ENCODE results near the gene LY6G6F. TPM values are rescaled to one million over a fixed set of nuclear protein-coding genes. Genes with fewer than 3 reads are reported as not detected.

The LY6G6F gene
- total RNA-seq, 1 donor from 2014 or later, result not detected

GRCh38 chr6:31727717-31728671 is 21.3 kb downstream of the LY6G6F start:
- FAIRE-seq, result no peak
- Histone ChIP-seq H3K4me1 (ENCODE audit: insufficient read depth, low read length) (peaks cover 15% of the 10 kb centered on the region), H3K27me3 (ENCODE audit: insufficient read depth, low read length) (no peaks in the 10 kb centered on the region), H3K79me2 (ENCODE audit: insufficient read depth, low read length) (peaks cover 18% of the 10 kb centered on the region), H3K4me3 (ENCODE audit: insufficient read depth, low read depth, low read length) (peak overlapping the region; percentile 86), H3K9me3 (ENCODE audit: insufficient read depth, low read depth, low read length) (no peaks in the 10 kb centered on the region), H2AFZ (ENCODE audit: low read depth, low read length) (no peak overlapping the region), H3K36me3 (ENCODE audit: insufficient read depth, low read length) (peaks cover 26% of the 10 kb centered on the region), H3K9ac (ENCODE audit: low read length) (peak overlapping the region; percentile 88), H3K4me2 (ENCODE audit: low read length) (peak overlapping the region; percentile 96), H3K27ac (ENCODE audit: low read depth, low read length) (no peak overlapping the region), H4K20me1 (ENCODE audit: insufficient read depth, low read length) (peaks cover 42% of the 10 kb centered on the region)
- no peak for DNase-seq (ENCODE audit: low read depth)
- H3K27me3 Mint-ChIP-seq (ENCODE audit: low read depth, unreplicated experiment), result no peaks in the 10 kb centered on the region
- peaks cover 14% of the 10 kb centered on the region for H3K4me1 Mint-ChIP-seq (ENCODE audit: low read depth, unreplicated experiment)
- H3K27ac Mint-ChIP-seq (ENCODE audit: unreplicated experiment), result no peak overlapping the region
- peak overlapping the region; percentile 90 for H3K4me3 Mint-ChIP-seq (ENCODE audit: unreplicated experiment)
- no peak for TF ChIP-seq EZH2 (IDR thresholded peaks at IDR 0.05; ENCODE audit: insufficient read depth, low read length)
- TF ChIP-seq, protein P1, sequence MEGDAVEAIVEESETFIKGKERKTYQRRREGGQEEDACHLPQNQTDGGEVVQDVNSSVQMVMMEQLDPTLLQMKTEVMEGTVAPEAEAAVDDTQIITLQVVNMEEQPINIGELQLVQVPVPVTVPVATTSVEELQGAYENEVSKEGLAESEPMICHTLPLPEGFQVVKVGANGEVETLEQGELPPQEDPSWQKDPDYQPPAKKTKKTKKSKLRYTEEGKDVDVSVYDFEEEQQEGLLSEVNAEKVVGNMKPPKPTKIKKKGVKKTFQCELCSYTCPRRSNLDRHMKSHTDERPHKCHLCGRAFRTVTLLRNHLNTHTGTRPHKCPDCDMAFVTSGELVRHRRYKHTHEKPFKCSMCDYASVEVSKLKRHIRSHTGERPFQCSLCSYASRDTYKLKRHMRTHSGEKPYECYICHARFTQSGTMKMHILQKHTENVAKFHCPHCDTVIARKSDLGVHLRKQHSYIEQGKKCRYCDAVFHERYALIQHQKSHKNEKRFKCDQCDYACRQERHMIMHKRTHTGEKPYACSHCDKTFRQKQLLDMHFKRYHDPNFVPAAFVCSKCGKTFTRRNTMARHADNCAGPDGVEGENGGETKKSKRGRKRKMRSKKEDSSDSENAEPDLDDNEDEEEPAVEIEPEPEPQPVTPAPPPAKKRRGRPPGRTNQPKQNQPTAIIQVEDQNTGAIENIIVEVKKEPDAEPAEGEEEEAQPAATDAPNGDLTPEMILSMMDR (IDR thresholded peaks at IDR 0.05; ENCODE audit: insufficient read depth, low read depth, low read length), result no peak
- H3K36me3 Mint-ChIP-seq (ENCODE audit: low read depth, unreplicated experiment), result peaks cover 25% of the 10 kb centered on the region
- no peaks in the 10 kb centered on the region for H3K9me3 Mint-ChIP-seq (ENCODE audit: unreplicated experiment)

- Histone ChIP-seq H2AFZ (ENCODE audit: low read depth, low read length) (peak within 1 kb of the TSS; percentile 77), H3K79me2 (ENCODE audit: insufficient read depth, low read length) (peaks cover 27% of the 10 kb centered on the region), H3K4me1 (ENCODE audit: insufficient read depth, low read length) (peaks cover 24% of the 10 kb centered on the region), H3K4me3 (ENCODE audit: insufficient read depth, low read depth, low read length) (peak within 1 kb of the TSS; percentile 86), H3K27me3 (ENCODE audit: insufficient read depth, low read length) (no peaks in the 10 kb centered on the region), H3K9ac (ENCODE audit: low read length) (peak within 1 kb of the TSS; percentile 88), H4K20me1 (ENCODE audit: insufficient read depth, low read length) (peaks cover 52% of the 10 kb centered on the region), H3K36me3 (ENCODE audit: insufficient read depth, low read length) (peaks cover 36% of the 10 kb centered on the region), H3K9me3 (ENCODE audit: insufficient read depth, low read depth, low read length) (no peaks in the 10 kb centered on the region), H3K27ac (ENCODE audit: low read depth, low read length) (peak within 1 kb of the TSS; percentile 77), H3K4me2 (ENCODE audit: low read length) (peak within 1 kb of the TSS; percentile 96)
- no peak for DNase-seq (ENCODE audit: low read depth)
- Mint-ChIP-seq H3K4me1 (ENCODE audit: low read depth, unreplicated experiment) (peaks cover 23% of the 10 kb centered on the region), H3K9me3 (ENCODE audit: unreplicated experiment) (no peaks in the 10 kb centered on the region), H3K27me3 (ENCODE audit: low read depth, unreplicated experiment) (no peaks in the 10 kb centered on the region), H3K4me3 (ENCODE audit: unreplicated experiment) (peak within 1 kb of the TSS; percentile 90), H3K36me3 (ENCODE audit: low read depth, unreplicated experiment) (peaks cover 34% of the 10 kb centered on the region), H3K27ac (ENCODE audit: unreplicated experiment) (peak within 1 kb of the TSS; percentile 87)
- no peak for FAIRE-seq
- no peak for TF ChIP-seq EZH2 (IDR thresholded peaks at IDR 0.05; ENCODE audit: insufficient read depth, low read length)
- TF ChIP-seq, protein P1 (IDR thresholded peaks at IDR 0.05; ENCODE audit: insufficient read depth, low read depth, low read length), result peak; percentile 44
These were observed 22.3 kb downstream of the LY6G6F start, which contains the start of gene DDAH2 for GRCh38 chr6:31728767-31729514. Gene DDAH2 (minus strand): TSS chr6:31729299. CDS start chr6:31729161, 138 bp downstream.

Data from astrocyte (in vitro differentiated cells and primary cell).